HG02870 (cell line): Measurements from ENCODE around the gene CHPF.
A peak's percentile ranks its signal among the peaks of the same experiment; 100 is the strongest.

Experiments used
- ATAC-seq: cut with Tn5 transposase; IDR thresholded peaks from one replicate; pipeline ENCODE4 v1.9.1; 2021; ENCODE audit warnings: mild to moderate bottlenecking, moderate library complexity; ENCODE audit not compliant: unreplicated experiment

CHPF gene

DNA sequence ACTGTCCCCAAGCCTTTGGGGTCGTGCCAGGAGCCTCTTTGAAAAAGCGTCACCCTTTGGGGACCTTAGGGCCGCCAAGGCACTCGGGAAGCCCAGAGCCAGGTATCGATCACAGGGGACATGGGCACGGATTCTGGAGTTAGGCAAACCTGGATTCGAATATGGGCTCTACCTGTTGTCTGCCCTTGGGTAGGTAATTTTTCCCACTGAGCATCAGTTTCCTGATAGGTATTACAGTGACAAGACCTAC is 9.5 kb upstream of the CHPF start:
- no peak for ATAC-seq

DNA sequence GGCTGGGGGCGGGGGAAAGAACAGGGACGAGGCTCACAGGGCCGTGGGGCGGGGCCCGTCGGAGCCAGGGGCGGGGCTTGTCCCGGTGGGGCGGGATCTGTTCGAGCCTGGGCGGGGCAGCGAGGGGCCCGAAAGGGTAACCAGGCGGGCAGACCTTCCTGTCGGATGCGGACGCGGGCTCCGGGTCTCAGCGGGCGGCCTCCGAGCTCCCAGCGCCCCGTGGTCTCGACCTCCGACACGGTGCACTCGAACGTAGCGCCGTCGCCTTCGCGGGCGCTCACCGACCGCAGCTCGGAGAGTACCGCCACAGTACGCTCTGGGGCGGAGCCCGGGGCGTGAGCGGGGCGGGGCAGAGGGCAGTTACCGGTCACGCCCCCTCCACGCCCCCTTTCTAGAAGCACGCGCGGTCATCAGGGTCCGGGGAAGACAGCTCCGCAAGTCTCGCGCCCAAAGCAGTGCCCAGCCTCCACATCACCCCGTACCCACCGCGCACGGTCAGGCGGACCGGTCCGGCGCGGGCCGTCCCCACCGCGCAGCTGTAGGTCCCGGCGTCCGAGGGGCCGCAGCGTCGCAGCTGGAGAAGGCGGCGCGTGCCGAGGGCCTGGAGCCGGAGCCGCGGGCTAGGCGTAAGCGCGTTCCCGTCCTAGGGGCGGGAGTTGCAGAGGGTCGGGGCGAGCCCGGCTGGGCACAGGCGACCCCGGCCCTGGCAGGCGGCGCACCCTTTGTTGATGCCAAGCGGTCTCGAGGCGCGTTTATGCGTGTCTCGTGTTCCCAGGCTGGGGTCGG is 9.0 kb upstream of the CHPF start:
- peak; percentile 92 for ATAC-seq

DNA sequence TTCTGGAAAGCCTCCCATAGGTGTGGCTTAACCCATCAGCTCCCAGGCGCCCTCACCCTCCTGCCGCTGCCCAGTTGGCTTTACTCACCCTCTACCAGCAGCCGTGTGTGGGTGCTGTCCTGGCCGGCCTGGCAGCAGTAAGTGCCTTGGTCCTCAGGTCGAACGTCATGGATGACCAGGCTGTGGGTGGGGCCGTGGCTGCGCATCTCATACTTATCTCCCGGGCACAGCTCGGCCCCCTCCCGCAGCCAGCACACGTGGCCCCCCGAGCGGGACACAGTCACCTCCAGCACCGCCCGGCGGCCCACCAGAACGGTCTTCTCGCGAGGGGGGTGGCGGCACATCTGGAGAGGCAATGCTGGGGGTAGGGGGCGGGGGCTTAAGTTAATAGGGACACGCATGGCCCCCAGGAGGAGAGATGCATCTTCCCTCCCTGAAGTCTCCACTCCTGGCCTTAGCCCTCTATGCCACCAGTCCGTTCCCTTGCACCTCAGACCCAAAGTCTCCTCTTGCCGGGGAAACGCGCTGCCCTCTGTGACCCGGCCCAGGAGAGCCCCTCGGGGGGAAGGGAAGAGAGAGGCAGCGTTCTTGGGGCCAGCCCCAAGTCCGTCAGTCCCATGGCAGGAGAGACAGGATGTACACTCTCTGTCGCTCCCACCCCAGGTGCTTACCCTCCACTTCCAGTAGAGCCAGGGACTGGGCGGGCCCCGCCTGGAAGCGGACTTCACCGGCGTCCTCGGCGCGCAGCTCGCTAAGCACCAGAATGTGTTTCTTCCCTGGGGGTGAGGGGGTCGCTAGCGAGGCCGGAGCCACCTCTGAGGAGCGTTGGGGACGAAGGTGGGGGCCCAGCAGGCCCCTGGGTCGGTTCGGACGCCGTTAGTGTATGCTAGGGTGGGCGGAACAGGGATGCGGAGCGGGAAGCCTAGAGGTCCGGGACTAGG is 8.1 kb upstream of the CHPF start:
- ATAC-seq: peak; percentile 15

DNA sequence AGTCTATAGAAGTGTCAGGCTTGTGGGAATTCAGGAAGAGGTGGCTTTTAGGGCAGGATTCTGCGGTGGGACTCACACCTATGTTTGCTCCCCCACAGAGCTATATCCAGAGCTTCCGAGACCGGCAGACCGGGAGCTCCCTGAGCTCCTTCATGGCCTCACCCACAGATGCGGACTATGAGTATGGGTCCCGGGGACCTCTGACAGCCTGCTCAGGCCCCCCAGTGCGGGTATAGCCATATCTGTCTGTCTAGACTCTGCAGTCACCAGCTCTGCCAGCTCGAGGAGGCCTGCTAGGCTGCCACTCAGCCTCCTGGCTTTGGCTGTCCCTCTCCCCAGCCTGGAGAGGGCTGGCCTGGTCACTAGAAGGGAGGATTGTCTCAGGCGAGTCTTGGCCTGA is 6.0 kb upstream of the CHPF start:
- no peak for ATAC-seq

DNA sequence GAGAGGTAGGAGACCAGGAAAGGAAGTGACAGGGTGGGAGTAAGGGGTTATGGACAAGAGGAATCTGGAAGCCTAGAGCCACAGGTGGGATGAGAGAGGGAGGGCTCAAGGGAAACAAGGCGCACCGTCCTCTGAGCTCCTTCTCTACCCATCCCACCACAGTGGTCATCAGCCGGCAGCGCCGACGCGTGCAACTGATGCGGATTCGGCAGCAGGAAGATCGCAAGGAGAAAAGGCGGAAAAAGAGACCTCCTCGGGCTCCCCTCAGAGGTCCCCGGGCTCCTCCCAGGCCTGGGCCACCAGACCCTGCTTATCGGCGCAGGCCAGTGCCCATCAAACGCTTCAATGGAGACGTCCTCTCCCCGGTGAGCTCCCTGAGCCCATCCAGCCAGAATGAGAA is 5.4 kb upstream of the CHPF start:
- ATAC-seq: no peak

DNA sequence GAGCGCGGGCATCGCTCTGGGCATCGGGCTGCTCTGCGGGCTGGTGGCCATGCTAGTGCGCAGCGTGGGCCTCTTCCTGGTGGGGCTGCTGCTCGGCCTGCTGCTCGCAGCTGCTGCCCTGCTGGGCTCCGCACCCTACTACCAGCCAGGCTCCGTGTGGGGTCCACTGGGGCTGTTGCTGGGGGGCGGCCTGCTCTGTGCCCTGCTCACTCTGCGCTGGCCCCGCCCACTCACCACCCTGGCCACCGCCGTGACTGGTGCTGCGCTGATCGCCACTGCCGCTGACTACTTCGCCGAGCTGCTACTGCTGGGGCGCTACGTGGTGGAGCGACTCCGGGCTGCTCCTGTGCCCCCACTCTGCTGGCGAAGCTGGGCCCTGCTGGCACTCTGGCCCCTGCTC is 4.0 kb upstream of the CHPF start:
- no peak for ATAC-seq

DNA sequence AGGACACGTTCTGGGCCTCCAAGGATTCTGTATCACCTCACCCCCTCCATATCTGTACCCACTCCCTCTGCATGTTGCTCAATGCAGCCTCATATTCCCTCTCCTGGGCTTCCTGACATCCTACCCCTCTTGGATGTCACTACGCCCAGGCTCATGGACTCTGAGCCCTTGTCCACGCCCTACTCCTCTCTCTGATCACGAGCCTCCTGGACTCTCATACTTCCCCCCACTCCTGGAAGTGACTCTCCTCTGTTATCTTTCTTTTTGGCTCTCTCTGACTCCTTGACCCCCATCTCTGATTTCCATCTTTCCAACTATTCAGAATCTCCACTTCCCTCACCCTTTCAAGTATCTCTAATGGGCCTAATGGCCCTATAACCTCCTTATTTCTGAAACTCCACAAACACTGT is 2.3 kb upstream of the CHPF start:
- no peak for ATAC-seq

DNA sequence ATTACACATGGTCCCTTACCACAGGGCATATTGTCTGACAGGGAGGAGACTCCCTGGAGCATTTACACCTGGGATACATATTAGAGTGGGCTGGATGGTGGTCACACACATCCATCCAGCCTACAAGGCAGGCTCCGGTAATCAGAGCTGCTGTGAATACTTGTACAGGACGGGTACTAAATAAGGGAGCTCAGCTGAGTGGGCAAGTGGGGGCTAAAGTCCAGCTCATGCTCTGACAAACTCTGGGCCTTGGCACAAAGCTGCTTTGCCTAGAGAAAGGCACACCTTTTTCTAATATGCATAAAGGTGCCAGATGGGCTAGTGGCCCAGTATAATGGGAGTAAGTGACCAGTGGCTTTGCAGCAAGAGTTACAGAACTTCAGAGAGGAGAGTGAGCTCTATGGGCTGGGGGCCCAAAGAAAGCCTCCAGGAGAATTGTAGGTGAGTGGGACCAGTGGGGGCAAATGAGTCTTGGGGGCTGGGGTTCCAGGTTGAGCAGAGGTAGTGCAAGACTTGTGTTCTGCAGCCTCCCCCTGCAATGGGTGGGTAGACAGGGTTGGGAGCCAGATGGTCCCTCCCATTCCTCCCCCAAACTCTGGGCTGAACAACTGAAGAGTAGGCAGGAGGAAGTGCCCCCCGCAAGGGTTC is 1.8 kb upstream of the CHPF start:
- ATAC-seq: no peak

DNA sequence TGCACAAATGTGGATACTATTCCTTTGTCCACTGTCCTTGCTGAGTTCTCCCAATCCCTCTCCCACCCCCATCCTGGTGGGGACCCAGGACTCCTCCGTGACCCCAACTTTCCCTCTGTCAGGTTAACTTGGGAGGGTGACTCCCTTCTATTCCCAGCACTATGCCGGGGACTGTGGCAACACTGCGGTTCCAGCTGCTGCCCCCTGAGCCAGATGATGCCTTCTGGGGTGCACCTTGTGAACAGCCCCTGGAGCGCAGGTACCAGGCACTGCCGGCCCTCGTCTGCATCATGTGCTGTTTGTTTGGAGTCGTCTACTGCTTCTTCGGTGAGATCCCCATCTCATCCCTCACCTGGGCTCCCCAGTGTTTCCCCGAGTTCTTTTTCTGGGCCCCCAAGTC is 958 bp upstream of the CHPF start:
- no peak for ATAC-seq

DNA sequence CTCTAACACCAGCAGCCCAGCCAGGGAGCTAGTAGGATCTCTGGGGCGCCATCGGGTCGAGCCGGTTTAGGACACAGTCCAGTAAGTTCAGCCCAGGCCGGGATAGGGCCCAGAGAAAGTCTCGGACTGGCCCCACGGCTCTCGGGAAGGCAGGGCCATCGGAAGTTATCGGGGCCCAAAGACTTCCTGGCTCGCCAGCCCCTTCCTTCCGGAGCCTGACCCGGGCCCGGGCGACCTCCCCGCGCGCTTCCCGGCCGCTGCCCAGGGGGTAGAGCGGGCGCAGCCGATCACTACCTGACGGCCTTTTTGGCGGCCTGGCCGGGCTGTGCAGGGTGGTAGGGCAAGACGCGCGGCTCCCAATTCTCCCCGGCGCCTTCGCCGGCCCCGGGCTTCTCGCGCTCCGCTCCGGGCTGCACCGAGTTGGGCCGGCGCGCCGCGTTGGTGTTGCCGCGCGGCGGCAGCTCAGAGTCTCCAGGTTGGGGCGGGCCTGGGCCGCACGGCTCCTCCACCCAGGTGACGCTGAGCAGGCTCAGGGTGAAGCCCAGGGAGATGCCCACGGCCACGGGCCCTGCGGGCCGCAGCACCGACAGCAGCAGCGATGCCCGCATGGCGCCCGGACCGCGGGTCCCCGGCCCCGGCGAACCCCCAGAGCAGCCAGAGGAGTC is 546 bp downstream of the CHPF start:
- peak; percentile 29 for ATAC-seq

DNA sequence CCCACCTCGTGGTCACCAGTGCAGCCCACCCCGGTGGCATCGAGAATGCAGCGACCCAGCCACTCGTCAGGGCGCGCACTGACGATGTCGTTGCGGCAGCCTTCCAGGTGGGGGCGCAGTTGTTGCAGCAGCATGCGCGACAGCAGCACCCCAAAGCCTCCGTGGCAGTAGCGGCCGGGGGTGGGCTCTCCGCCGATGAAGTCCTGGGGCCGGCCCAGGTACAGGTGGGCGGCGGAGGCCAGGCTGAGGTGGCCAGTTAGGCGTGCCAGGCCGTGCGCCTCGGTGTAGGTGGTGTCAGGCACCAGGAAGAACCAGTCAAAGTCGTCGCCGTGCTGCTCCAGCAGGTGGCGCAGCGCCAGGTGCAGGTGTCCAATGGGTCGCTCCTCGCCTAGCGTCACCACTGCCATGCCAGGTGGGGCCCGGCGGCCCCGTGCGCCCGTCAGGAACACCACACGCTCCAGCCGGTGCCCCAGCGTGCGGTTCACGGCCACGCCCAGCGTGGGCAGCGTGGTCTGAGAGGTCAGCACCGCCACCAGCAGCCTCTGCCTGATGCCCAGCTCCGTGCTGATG is 1.9 kb downstream of the CHPF start:
- peak; percentile 40 for ATAC-seq

DNA sequence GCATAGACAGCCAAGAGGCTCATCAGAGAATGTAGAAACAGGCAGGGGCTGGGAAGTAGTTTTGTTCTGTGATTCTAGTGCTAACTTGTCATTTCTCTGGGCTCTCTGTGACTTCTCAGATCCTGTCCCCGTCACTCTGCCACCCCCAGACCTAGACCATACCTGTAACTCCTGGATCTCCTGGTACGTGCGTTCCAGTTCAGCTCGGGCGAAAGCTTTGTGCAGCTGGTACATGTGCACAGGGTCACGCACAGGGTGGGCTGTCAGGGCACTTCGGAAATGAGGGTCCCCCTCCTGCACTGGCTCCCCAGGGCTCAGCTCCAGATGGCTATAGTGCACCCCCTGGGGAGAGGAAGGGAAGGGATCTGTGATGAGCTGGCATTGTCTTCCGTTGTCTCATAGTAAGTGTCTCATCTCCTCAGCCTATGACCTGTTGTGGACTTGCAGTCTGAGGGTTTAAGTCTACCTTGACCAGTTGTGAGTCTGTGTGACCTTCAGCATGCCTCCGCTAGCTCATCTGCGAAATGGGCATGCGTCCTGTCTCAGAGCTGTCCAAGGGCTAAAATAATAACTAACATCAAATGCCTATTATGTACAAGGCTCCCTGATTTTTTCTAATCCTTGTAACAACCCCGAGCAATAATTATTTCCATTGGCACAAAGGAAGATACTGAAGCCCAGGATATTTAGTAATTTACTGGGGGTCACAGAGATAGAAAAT is 2.7 kb downstream of the CHPF start:
- ATAC-seq: no peak

DNA sequence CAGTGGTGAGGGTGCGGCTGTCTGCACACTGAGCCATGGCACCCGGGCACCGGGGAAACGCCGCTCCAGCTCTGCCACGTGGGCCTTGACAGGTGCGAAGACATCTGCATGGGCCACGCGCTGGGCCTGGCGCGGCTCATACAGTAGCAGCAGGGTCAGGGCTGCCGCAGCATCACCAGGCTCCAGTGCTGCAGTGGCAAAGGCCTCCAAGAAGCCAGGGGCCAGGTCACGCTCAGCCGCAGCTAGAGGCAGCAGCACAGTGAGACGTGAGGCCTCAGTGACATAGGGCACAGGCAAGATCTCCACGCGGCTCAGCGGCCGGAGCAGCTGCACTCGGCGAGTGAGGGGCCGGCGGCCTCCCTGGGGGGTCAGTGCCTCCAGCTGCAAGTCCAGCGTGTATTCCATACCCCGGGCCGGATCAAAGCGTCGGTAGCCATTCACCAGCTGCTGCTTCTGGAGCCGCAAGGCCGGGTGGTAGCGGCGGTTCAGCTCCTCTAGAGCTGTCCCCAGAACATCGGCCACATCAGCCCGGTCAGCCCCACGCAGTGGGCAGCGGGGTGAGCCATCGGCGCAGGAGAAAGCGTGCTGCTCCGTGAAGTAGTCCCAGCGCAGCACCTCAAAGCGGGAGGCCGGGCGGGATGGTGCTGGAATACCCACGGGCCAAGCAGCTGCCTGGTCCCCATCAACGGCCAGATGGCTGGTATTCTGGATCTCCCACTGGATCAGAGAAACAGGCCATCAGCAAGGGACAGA is 3.5 kb downstream of the CHPF start:
- no peak for ATAC-seq

DNA sequence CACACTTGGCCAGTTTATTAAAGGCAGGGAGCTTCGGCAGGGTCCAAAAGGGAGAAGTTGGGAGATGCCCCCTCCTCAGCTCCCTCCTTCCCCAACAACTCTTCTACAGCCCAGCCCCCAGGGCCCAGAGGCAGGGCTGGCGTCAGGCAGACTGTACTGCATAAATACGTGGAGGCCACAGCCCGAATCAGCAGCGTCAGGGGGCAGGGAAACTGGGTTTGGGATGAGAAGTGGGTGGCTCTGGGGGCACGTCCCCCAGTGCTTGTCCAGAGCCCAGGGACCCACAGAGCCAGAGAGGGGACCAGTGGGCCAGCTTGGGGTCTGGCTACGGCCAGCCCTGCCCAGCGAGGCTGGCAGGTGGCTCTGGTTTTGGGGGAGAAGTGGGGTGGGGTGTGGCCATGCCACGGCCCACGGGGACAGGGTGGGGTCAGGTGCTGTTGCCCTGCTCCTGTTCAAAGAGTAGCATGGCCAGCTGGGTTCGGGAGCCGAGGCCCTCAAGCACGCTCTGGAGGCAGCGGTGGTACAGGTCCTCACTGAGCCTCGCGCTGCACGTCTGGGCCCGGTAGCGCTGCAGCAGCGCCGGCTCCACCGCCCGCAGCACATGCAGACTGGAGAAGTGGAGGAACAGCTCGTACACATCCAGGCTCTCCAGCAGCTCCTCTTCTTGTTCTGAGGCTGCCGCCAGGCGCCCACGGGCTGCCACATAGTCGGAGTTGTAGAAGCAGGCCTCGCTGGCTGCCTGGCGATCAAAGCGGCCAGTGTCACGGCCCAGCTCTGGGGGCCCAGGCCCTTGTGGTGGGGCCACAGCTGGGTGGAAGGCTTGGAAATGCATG is 4.4 kb downstream of the CHPF start:
- ATAC-seq: no peak

DNA sequence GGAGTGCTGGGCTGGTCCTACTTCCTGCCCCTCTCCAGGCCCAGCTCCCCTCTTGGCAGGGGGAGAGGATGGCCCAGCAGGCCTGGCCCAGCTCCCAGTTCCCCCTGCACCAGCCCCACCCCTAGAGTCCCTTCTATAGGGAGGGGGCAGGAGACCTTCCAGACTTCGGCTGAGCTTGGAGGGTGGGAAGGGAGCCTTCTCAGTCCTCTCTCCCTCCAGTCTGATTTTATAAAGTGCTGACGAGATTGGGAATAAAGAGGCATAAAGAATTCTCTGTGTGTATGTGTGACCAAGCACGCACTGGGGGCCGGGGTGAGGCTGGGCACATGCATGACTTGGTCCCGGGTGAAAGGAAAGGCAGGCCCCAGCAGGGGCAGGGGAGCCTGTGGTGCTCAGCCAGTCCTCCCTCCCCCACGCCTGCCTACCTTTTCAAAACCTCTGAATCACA is 5.1 kb downstream of the CHPF start:
- ATAC-seq: no peak

DNA sequence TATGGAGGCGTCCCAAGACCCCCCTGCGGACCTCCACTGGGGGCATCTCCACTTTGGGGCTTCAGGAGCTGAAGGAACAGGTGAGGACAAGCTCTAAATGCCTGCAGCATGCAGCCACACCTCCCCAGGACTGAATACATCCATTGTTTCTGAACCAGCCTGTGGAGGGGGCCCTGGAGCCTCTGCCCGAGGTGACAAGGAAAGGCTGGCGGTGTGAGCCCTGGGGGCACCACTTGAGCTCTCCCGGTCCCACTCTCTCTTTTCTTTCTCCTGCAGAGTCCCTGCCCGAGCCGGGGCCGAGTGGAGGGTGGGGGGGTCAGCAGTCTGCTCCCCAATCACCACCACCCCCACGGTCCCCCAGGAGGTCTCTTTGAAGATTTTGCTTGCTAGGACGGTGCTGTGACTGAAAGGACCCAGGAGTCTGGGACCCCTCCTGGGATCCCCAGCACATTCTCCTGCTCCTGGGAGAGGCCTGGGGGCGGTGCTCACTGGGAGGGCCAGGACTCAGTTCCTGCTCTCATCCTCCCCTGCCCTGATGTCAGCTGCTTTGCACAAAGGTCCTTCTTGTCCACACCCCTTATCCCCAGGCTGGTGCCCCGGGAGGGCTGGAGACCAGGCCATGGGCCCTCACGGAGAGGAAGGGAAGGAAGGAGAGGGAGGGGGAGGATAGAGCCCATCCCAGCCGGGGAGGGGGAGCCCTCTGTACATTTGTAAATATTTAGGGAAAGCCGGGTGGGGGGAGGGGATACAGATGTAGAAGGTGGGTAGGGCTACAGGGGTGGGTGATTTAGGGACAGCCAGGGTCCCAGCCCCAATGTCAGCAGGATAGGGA is 5.7 kb downstream of the CHPF start:
- ATAC-seq: no peak

DNA sequence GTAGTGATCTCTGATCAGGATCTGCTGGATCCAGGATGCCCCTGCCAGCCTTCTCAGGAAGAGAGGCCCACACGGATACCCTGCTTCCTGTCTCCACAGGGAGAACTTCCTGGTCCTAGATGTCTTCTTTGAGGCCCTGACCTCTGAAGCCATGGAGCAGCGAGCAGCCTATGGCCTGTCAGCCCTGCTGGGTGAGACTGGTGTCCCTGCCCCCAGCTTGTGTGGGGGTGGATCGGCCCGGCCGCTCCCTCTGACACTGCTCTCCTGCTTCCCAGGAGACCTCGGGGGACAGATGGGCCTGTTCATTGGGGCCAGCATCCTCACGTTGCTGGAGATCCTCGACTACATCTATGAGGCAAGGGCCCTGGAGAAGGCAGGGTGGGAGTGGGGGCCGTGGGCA is 6.6 kb downstream of the CHPF start:
- no peak for ATAC-seq

DNA sequence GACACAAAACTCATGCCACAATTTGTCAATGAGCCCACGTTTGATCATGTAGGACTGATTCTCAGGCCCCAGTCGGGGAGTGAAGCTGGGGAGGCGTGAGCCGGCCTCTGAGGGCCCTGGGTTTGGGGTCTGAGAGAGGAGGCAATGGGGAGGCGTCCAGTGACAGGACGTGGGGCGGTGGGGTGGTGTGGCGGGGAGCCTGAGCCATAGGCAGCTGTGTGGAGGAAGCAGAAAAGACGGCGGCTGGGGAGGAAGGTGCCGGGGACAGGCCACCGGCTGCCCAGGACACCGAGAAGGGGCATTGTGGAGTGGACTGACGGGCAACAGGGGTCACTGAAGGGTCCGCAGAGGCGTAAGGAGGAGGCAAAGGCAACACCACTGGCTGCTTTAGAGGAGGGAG is 7.2 kb downstream of the CHPF start:
- no peak for ATAC-seq
